GM19455 (cell line): Measurements from ENCODE around the gene PCDHA9.
"Not testable (repeated sequence)": the region's sequence is repeated elsewhere in the genome, so short reads cannot be mapped to it uniquely, and the experiment has no call there.

Experiments
- ATAC-seq: cut with Tn5 transposase; IDR thresholded peaks from one replicate; pipeline ENCODE4 v1.9.1; 2021; ENCODE audit not compliant: unreplicated experiment

PCDHA9 gene

DNA sequence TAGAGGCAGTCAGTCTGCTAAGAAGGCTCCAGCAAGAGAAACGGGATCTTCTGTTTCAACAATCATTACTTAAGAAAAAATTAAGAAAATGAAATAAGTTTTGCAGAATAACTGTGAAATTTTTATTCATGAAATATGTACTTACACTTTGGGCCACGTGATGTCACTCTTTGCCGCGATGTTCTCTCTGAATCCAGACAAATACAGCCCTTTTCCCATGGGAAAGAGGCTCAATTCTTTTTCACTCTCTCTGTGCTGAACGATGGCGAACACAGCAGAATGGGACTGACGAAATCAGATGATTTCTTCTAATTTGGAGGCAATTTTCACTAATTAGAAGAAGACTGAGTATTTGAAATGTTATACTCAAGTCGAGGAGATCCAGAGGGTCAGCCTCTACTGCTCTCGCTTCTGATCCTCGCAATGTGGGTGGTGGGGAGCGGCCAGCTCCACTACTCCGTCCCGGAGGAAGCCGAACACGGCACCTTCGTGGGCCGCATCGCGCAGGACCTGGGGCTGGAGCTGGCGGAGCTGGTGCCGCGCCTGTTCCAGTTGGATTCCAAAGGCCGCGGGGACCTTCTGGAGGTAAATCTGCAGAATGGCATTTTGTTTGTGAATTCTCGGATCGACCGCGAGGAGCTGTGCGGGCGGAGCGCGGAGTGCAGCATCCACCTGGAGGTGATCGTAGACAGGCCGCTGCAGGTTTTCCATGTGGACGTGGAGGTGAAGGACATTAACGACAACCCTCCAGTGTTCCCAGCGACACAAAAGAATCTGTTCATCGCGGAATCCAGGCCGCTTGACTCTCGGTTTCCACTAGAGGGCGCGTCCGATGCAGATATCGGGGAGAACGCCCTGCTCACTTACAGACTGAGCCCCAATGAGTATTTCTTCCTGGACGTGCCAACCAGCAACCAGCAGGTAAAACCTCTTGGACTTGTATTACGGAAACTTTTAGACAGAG is at the start of gene PCDHA9:
Gene PCDHA9, plus strand, starts transcription at position 244 of the 964 bp plus-strand sequence. Its CDS starts 114 bp downstream, at position 358.
- not testable (repeated sequence) for ATAC-seq

- no peak for ATAC-seq
These were observed 47.2 kb upstream of the PCDHA9 start, which contains the start of gene PCDHA3 for GRCh38 chr5:140800816-140801493. Gene PCDHA3 (plus strand): TSS chr5:140801057.

DNA sequence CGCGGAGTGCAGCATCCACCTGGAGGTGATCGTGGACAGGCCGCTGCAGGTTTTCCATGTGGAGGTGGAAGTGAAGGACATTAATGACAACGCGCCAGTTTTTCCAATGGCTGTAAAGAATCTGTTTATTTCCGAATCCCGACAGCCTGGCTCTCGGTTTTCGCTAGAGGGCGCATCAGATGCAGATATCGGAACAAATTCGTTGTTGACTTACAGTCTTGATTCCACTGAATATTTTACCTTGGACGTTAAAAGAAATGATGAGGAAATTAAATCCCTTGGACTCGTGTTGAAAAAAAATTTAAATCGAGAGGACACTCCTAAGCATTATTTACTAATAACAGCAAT is 46.7 kb upstream of the PCDHA9 start:
- no peak for ATAC-seq

DNA sequence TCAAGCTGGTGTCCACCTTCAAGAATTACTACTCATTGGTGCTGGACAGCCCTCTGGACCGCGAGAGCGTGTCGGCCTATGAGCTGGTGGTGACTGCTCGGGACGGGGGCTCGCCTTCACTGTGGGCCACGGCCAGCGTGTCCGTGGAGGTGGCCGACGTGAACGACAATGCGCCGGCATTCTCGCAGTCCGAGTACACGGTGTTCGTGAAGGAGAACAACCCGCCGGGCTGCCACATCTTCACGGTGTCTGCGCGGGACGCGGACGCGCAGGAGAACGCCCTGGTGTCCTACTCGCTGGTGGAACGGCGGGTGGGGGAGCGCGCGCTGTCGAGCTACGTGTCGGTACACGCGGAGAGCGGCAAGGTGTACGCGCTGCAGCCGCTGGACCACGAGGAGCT is 45.8 kb upstream of the PCDHA9 start:
- not testable (repeated sequence) for ATAC-seq

GRCh38 chr5:140802781-140803271 is 45.4 kb upstream of the PCDHA9 start:
- ATAC-seq = no peak

DNA sequence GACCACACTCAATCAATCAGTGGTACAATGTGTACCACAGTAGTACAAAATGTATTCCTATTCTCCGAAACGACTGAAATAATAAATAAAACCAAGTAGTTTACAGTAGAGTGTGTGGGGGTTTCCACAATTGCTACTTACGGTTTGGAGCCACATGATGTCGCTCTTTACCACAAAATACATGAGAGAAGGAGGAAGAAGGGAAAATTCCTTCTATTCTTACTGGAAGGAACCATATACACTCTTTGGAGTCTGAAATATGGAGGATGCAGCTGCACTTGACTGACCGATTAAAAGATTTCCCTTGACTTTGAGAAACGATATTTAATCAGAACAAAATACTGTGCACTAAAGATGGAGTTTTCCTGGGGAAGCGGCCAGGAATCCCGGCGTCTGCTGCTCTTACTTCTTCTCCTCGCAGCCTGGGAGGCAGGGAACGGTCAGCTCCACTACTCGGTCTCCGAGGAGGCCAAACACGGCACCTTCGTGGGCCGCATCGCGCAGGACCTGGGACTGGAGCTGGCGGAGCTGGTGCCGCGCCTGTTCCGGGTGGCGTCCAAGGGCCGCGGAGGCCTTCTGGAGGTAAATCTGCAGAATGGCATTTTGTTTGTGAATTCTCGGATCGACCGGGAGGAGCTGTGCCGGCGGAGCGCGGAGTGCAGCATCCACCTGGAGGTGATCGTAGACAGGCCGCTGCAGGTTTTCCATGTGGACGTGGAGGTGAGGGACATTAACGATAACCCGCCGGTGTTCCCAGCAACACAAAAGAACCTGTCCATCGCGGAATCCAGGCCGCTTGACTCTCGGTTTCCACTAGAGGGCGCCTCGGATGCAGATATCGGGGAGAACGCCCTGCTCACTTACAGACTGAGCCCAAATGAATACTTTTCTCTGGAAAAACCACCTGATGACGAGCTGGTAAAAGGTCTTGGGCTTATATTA is 41.1 kb upstream of the PCDHA9 start, which contains the start of gene PCDHA4:
Gene PCDHA4, plus strand, starts transcription at position 235 of the 942 bp plus-strand sequence.
- ATAC-seq = no peak

DNA sequence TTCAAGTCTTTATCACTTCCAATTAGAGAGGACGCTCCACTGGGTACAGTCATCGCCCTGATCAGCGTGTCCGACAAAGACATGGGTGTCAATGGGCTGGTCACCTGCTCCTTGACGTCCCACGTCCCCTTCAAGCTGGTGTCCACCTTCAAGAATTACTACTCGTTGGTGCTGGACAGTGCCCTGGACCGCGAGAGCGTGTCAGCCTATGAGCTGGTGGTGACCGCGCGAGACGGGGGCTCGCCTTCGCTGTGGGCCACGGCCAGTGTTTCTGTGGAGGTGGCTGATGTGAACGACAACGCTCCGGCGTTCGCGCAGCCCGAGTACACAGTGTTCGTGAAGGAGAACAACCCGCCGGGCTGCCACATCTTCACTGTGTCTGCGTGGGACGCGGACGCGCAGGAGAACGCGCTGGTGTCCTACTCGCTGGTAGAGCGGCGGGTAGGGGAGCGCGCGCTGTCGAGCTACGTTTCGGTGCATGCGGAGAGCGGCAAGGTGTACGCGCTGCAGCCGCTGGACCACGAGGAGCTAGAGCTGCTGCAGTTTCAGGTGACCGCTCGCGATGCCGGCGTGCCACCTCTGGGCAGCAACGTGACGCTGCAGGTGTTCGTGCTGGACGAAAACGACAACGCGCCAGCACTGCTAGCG is 39.8 kb upstream of the PCDHA9 start:
- ATAC-seq = not testable (repeated sequence)

DNA sequence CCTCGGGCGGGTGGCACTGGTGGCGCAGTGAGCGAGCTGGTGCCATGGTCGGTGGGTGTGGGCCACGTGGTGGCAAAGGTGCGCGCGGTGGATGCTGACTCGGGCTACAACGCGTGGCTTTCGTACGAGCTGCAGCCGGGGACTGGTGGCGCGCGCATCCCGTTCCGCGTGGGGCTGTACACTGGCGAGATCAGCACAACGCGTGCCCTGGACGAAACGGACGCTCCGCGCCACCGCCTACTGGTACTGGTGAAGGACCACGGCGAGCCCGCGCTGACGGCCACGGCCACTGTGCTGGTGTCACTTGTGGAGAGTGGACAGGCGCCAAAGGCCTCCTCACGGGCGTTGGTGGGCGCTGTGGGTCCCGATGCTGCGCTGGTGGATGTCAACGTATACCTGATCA is 39.3 kb upstream of the PCDHA9 start:
- ATAC-seq = no peak

DNA sequence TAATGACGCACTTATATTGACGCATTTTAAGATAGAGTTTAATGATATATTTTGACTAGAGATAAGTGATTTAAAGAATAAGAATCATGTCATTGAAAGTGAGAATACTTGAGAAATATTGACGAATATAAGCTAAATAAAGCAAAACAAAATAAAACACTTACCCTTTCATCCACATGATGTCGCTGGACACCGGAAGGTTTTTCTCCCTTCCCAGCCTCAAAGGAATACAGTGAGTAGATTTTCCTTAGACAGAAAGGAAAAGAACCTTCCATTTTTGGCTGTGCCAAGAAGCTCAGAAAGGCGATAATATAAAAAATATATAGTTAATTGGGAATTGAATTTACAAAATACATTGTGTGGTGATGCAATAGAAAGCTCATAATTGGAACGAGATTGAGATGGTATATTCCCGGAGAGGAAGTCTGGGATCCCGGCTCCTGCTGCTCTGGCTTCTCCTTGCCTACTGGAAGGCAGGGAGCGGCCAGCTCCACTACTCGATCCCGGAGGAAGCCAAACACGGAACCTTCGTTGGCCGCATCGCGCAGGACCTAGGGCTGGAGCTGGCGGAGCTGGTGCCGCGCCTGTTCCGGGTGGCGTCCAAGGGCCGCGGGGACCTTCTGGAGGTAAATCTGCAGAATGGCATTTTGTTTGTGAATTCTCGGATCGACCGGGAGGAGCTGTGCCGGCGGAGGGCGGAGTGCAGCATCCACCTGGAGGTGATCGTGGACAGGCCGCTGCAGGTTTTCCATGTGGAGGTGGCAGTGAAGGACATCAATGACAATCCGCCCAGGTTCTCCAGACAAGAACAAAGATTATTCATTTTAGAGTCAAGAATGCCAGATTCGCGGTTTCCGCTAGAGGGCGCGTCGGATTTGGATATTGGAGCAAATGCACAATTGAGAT is 26.6 kb upstream of the PCDHA9 start, which contains the start of gene PCDHA5:
Gene PCDHA5, plus strand, starts transcription at position 239 of the 906 bp plus-strand sequence.
- ATAC-seq = no peak

DNA sequence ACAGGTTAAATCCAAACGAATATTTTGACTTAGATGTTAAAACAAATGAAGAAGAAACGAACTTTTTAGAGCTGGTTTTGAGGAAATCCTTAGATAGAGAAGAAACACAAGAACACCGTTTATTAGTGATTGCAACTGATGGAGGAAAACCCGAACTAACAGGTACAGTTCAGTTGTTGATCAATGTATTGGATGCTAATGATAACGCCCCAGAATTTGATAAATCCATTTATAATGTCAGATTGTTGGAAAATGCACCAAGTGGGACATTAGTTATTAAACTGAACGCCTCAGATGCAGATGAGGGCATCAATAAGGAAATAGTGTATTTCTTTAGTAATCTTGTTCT is 25.9 kb upstream of the PCDHA9 start:
- ATAC-seq = no peak

GRCh38 chr5:140822969-140823368 is 25.2 kb upstream of the PCDHA9 start:
- not testable (repeated sequence) for ATAC-seq

GRCh38 chr5:140823475-140823874 is 24.7 kb upstream of the PCDHA9 start:
- no peak for ATAC-seq

- no peak for ATAC-seq
These were observed 20.3 kb upstream of the PCDHA9 start, which contains the start of gene PCDHA6 for GRCh38 chr5:140827704-140828361. Gene PCDHA6 (plus strand): TSS chr5:140827960. CDS start chr5:140828092, 132 bp downstream.

DNA sequence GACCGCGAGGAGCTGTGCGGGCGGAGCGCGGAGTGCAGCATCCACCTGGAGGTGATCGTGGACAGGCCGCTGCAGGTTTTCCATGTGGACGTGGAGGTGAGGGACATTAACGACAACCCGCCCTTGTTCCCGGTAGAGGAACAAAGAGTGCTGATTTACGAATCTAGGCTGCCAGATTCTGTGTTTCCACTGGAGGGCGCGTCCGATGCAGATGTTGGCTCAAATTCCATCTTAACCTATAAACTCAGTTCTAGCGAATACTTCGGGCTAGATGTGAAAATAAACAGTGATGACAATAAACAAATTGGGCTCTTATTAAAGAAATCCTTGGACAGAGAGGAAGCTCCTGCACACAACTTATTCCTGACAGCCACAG is 19.8 kb upstream of the PCDHA9 start:
- ATAC-seq = no peak

DNA sequence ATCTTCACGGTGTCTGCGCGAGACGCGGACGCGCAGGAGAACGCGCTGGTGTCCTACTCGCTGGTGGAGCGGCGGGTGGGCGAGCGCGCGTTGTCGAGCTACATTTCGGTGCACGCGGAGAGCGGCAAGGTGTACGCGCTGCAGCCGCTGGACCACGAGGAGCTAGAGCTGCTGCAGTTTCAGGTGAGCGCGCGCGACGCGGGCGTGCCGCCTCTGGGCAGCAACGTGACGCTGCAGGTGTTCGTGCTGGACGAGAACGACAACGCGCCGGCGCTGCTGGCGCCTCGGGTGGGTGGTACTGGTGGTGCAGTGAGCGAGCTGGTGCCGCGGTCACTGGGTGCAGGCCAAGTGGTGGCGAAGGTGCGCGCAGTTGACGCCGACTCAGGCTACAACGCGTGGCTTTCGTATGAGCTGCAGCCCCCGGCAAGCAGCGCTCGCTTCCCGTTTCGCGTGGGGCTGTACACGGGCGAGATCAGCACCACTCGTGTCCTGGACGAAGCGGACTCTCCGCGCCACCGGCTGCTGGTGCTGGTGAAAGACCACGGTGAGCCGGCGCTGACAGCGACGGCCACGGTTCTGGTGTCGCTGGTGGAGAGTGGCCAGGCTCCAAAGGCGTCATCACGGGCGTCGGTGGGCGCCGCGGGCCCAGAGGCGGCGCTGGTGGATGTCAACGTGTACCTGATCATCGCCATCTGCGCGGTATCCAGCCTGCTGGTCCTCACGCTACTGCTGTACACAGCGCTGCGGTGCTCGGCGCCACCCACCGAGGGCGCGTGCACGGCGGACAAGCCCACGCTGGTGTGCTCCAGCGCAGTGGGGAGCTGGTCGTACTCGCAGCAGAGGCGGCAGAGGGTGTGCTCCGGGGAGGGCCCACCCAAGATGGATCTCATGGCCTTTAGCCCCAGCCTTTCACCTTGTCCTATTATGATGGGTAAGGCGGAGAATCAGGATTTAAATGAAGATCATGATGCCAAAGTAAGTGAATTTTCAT is 18.4 kb upstream of the PCDHA9 start:
- ATAC-seq = not testable (repeated sequence)

DNA sequence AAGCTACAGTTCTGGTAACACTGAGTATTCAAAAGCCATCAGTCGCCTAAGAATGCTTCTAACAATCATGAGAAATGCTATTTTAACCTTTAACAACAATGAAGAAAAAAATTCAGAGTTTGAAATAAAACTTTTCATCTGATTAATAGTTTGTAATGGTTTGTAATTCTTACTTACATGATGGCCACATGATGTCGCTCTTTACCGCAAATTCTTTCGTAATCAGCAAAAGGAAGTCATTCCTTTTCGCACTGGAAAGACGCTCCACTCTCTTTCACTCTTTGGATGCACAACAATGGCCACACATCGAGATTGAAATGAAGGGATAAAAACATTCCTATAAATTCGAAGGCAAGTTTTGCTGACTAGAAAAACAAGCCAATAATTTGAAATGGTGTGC is 14.2 kb upstream of the PCDHA9 start, which contains the start of gene PCDHA7:
Gene PCDHA7, plus strand, starts transcription at position 277 of the 400 bp plus-strand sequence. Its CDS starts 115 bp downstream, at position 392.
- no peak for ATAC-seq

DNA sequence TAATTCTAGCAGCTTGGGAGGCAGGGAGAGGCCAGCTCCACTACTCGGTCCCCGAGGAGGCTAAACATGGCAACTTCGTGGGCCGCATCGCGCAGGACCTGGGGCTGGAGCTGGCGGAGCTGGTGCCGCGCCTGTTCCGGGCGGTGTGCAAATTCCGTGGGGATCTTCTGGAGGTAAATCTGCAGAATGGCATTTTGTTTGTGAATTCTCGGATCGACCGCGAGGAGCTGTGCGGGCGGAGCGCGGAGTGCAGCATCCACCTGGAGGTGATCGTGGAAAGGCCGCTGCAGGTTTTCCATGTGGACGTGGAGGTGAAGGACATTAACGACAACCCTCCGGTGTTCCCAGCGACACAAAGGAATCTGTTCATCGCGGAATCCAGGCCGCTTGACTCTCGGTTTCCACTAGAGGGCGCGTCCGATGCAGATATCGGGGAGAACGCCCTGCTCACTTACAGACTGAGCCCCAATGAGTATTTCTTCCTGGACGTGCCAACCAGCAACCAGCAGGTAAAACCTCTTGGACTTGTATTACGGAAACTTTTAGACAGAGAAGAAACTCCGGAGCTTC is 13.7 kb upstream of the PCDHA9 start:
- ATAC-seq = not testable (repeated sequence)
